T-cell (primary cell): ENCODE results near the gene PRRT2. TPM values are rescaled to one million over a fixed set of nuclear protein-coding genes. Genes with fewer than 3 reads are reported as not detected.
A peak's percentile ranks its signal among the peaks of the same experiment; 100 is the strongest.

Experiments
- ATAC-seq, 4 experiments: fragments of 200-7000 bp in 3 of 4; fragments of 150-1000 bp in 1 of 4; cut with Tn5 transposase; replicated peaks in 1 of 4; 1 replicate in 3 of 4; 2 replicates in 1 of 4; pipeline ENCODE4 v1.10.0; 2021; ENCODE audit warnings: moderate library complexity in 3 of 4, mild to moderate bottlenecking in 2 of 4, moderate number of reproducible peaks in 1 of 4
- CTCF ChIA-PET, 2 donors: fragments of 300-600 bp; sonication (Branson Sonifier 250); formaldehyde crosslinking; loops; one replicate each; lab custom pipeline; 2022; ENCODE audit warnings: antibody characterized with exemption in 2 of 2; lab: Charles Lee
- POLR2A ChIA-PET, 2 donors: fragments of 300-600 bp; sonication (Branson Sonifier 250); formaldehyde crosslinking; loops; one replicate each; lab custom pipeline; 2022; ENCODE audit warnings: antibody characterized with exemption in 2 of 2; lab: Charles Lee
- DNase-seq, 35 experiments: peaks; one replicate each; pipeline versions ENCODE4 v3.0.0 to v3.0.0-alpha.2; 2013 to 2023
- H3K27ac ChIP-seq: one replicate; pipeline ENCODE4 v1.5.1; 2013; ENCODE audit warnings: low read length
- H3K27me3 ChIP-seq, 2 experiments: replicated peaks in 1 of 2; 1 replicate in 1 of 2; 2 replicates in 1 of 2; pipeline versions ENCODE4 v1.6.1 to v1.7.0; 2013; ENCODE audit warnings: low read length in 1 of 2, mixed read lengths in 1 of 2; ENCODE audit not compliant: control insufficient read depth in 2 of 2, insufficient read depth in 2 of 2; ENCODE audit errors: extremely low read depth in 1 of 2
- H3K36me3 ChIP-seq, 2 donors: 1 replicate in 1 of 2; 2 replicates in 1 of 2; pipeline versions ENCODE4 v1.6.1 to v1.7.0; 2013; ENCODE audit warnings: low read length in 1 of 2; ENCODE audit not compliant: control insufficient read depth in 2 of 2, insufficient read depth in 1 of 2; ENCODE audit errors: extremely low read depth in 1 of 2
- H3K4me1 ChIP-seq, 2 experiments: 1 replicate in 1 of 2; 2 replicates in 1 of 2; pipeline versions ENCODE4 v1.6.1 to v1.7.0; 2013; ENCODE audit warnings: low read length in 2 of 2, mixed read lengths in 1 of 2; ENCODE audit not compliant: insufficient read depth in 2 of 2, control insufficient read depth in 1 of 2; ENCODE audit errors: extremely low read depth in 1 of 2
- H3K4me3 ChIP-seq, 2 donors: 1 replicate in 1 of 2; 2 replicates in 1 of 2; pipeline versions ENCODE4 v1.5.1 to v1.7.0; 2013; ENCODE audit warnings: mild to moderate bottlenecking in 2 of 2, low read length in 1 of 2, moderate library complexity in 1 of 2; ENCODE audit not compliant: control insufficient read depth in 1 of 2; ENCODE audit errors: extremely low read depth in 1 of 2
- H3K9me3 ChIP-seq: 2 replicates; pipeline ENCODE4 v1.7.0; 2013
- H3K27ac Mint-ChIP-seq, 2 donors: one replicate each; pipeline ENCODE4 v1.8.0; 2020 to 2021; ENCODE audit warnings: mild to moderate bottlenecking in 2 of 2, mixed read lengths in 2 of 2
- H3K27me3 Mint-ChIP-seq, 2 donors: one replicate each; pipeline ENCODE4 v1.8.0; 2021 to 2022; ENCODE audit warnings: mixed read lengths in 2 of 2
- H3K36me3 Mint-ChIP-seq: one replicate; pipeline ENCODE4 v1.8.0; 2021; ENCODE audit warnings: mixed read lengths
- H3K4me1 Mint-ChIP-seq, 3 donors: one replicate each; pipeline ENCODE4 v1.8.0; 2020 to 2022; ENCODE audit warnings: mixed read lengths in 3 of 3, mild to moderate bottlenecking in 1 of 3
- H3K4me3 Mint-ChIP-seq, 3 donors: one replicate each; pipeline ENCODE4 v1.8.0; 2020 to 2022; ENCODE audit warnings: mild to moderate bottlenecking in 3 of 3, mixed read lengths in 3 of 3, moderate library complexity in 3 of 3
- H3K9me3 Mint-ChIP-seq, 3 donors: one replicate each; pipeline ENCODE4 v1.8.0; 2020 to 2022; ENCODE audit warnings: mixed read lengths in 3 of 3
- whole genome bisulfite sequencing: methylation state at CpG from one replicate; pipeline ENCODE4 v1.1.5; 2013; ENCODE audit warnings: missing lambda C conversion rate; ENCODE audit not compliant: insufficient coverage; 5-methylcytosine and 5-hydroxymethylcytosine counted together
- total RNA-seq, 35 experiments: library from RNA in 6 of 35; stranded (reverse) in 6 of 35; fragments of 120-200 nt in 1 of 35; gene quantifications; one replicate each; pipeline versions ENCODE4 v1.2.1 to v1.2.4 and lab custom pipeline; 2013 to 2026

PRRT2 gene
- total RNA-seq = 1 to 10 TPM; 2.4 to 7.9 (median 4.4) TPM
- 1.2 TPM for total RNA-seq (2013)
- 0.23 to 2.4 (median 0.99) reads per million in 29 experiments for total RNA-seq (lab: John Stamatoyannopoulos, UW)

DNA sequence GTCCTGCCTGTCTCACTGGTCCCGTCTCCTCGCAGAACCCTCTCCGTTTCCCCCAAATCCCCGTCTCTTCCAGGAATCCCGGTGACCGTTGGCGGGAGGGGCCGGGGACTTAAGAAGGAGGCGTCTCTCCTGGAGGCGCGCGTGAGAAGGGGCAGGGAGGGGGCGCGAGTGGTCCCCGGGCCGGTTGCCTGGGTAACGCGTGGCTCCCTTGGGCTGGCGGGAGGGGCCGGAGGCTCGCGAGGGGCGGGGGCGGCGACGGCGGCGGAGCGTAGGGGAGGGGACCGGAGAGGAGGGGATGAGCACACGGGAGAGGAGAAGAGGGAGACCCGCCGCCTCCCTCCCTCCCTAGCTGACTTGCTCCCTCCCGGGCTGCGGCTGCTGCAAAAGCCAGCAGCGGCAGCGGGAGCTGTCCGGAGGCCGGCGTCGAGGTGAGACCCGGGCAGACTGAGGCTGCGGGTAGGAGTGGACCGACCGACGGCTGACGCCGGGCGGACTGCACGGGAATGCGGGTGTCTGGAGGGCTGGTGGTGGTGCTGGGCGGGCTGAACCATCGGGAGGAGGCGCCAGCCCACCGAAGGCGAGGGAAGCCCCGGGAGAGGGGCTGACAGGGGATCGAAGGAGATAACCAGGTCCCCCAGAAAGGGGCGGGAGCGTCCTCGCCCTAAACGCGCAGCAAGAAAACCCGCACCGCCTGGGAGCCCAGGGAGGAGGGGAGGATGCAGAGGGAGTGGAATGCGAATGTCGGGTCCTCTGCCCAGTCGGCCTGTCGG, at the start of gene PRRT2:
Gene PRRT2, plus strand, starts transcription at position 298 of the 770 bp plus-strand sequence. CDS start 862 bp downstream, outside the sequence.
- ATAC-seq = no peak
- Mint-ChIP-seq H3K4me3 (peak within 1 kb of the TSS; percentile 81 to 90 (median 82)), H3K27ac (peak within 1 kb of the TSS; percentile 87 to 94), H3K4me1 (peaks cover 59 to 80% (median 63%) of the 10 kb centered on the region in 3 donors), H3K27me3 (peaks cover 0 to 2% of the 10 kb centered on the region in 2 donors), H3K9me3 (no peaks in the 10 kb centered on the region), H3K36me3 (peaks cover 14% of the 10 kb centered on the region)
- H3K27ac ChIP-seq = peak within 1 kb of the TSS; percentile 66
- H3K27me3 ChIP-seq = peaks cover 0 to 16% of the 10 kb centered on the region in 2 experiments
- no peaks in the 10 kb centered on the region for H3K9me3 ChIP-seq
- peak within 1 kb of the TSS; percentile 69 to 72 for H3K4me3 ChIP-seq
- peaks cover 34 to 81% of the 10 kb centered on the region in 2 experiments for H3K4me1 ChIP-seq
- POLR2A ChIA-PET = no interaction called here
- DNase-seq = peak in 6 of 35 experiments; percentile 18 to 62 (median 36)
- CTCF ChIA-PET = interaction anchor here in 1 of 2 donors (0.5 kb wide), 1 partner anchor 637 kb away, joined by 3 read pairs; no protein-coding TSS in a partner anchor
- peaks cover 0 to 19% of the 10 kb centered on the region in 2 donors for H3K36me3 ChIP-seq
- 15% methylated on average over 37 of the region's 69 CpGs for WGBS

DNA sequence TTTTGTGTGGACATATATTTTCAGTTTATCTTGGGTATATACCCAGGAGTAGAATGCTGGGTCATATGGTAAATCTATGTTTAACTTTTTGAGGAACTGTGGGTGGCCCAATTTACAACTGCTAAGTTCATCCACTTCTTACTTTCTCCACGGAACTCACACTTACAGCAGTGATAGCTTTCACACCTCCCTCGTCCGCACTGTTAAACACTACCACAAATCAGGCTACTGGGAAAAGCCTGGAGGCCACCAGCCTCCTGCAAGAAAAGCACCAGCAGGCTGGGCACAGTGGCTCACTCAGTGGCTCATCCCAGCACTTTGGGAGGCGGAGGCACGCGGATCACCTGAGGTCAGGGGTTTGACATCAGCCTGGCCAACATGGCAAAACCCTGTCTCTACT, 48.7 kb upstream of the PRRT2 start:
- H3K4me3 Mint-ChIP-seq = peak overlapping the region in 1 of 3 donors; percentile 53
- no peak overlapping the region for H3K27ac Mint-ChIP-seq

DNA sequence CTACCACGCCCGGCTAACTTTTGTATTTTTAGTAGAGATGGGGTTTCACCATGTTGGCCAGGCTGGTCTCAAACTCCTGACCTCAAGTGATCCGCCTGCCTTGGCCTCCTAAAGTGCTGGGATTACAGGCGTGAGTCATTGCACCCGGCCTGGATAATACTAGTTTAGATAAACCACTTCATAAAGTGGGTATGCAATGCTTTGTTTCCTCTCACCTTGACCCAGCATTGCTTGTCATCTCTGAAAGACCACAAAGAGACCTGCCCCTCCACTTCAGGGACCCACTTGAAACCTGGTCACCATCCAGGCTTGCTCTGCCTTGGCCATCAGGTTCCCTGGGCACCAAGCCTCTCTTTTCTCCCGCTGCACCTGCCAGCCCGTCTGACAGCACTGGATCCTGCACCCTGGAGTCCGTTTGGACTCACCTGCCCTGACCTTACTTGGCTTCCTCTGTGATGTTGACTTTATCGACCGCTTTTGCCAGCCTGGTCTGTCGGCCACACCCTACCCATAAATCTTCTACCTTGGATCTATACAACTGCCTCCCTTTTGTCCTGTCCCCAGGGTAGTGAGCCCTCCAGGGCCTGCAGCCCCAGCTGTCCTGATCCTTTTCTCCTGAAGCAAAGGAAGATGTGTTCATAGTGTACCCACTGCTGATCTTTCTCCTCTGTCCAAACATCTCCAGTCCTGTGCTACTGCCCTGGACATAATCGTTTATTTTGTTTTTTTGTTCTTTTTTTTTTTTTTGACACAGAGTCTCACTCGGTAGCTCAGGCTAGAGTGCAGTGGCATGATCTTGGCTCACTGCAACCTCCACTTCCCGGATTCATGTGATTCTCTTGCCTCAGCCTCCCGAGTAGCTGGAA, 46.6 kb upstream of the PRRT2 start:
- H3K9me3 ChIP-seq = no peaks in the 10 kb centered on the region
- H3K27me3 ChIP-seq = no peaks in the 10 kb centered on the region
- peaks cover 0 to 3% of the 10 kb centered on the region in 2 experiments for H3K4me1 ChIP-seq
- Mint-ChIP-seq H3K36me3 (no peaks in the 10 kb centered on the region), H3K27me3 (no peaks in the 10 kb centered on the region), H3K4me3 (no peak overlapping the region), H3K9me3 (no peaks in the 10 kb centered on the region), H3K27ac (no peak overlapping the region), H3K4me1 (peaks cover 7 to 30% (median 22%) of the 10 kb centered on the region in 3 donors)
- POLR2A ChIA-PET = no interaction called here
- DNase-seq (no peak), ATAC-seq (no peak)
- no peaks in the 10 kb centered on the region for H3K36me3 ChIP-seq
- WGBS = 91% methylated on average over 11 of the region's 15 CpGs
- H3K27ac ChIP-seq = no peak overlapping the region
- CTCF ChIA-PET = interaction anchor here in 1 of 2 donors (0.6 to 1.4 kb wide), 2 partner anchors 11 to 74 kb away, joined by 5 read pairs; no protein-coding TSS in a partner anchor
- H3K4me3 ChIP-seq = no peak overlapping the region

More for the DNA sequence above, 48.7 kb upstream of the PRRT2 start:
- Histone ChIP-seq H3K9me3 (no peaks in the 10 kb centered on the region), H3K4me1 (peaks cover 3 to 8% of the 10 kb centered on the region in 2 experiments), H3K36me3 (no peaks in the 10 kb centered on the region), H3K27me3 (no peaks in the 10 kb centered on the region), H3K27ac (no peak overlapping the region), H3K4me3 (no peak overlapping the region)
- no peaks in the 10 kb centered on the region for H3K9me3 Mint-ChIP-seq
- H3K4me1 Mint-ChIP-seq = peaks cover 9 to 31% (median 22%) of the 10 kb centered on the region in 3 donors
- ChIA-PET POLR2A (interaction anchor here in 1 of 2 donors (0.6 kb wide), 1 partner anchor 17 kb away, joined by 5 read pairs; no protein-coding TSS in a partner anchor), CTCF (no interaction called here)
- peak in 1 of 4 experiments; percentile 6 for ATAC-seq
- whole genome bisulfite sequencing = 81% methylated on average over 3 of the region's 6 CpGs
- H3K27me3 Mint-ChIP-seq = no peaks in the 10 kb centered on the region
- no peaks in the 10 kb centered on the region for H3K36me3 Mint-ChIP-seq
- DNase-seq = no peak

DNA sequence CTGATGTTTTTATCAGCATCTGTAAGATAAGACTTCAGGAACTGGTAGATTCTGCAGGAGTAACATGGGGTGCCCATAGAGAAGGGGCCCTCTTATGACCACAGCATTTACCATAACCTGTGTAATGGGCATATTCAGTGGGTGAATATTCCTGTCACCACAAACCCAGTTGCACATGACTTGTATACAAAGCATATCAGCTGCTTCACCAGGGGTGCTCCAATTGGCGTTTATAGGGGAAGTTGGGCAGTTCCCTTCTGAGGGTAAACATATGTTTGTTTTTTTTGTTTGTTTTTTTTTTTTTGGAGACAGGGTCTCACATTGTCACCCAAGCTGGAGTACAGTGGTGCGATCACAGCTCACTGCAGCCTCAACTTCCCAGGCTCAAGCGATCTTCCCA, 45.4 kb upstream of the PRRT2 start:
- H3K9me3 Mint-ChIP-seq = no peaks in the 10 kb centered on the region
- no peak overlapping the region for H3K4me3 Mint-ChIP-seq
- H3K4me1 Mint-ChIP-seq = peaks cover 8 to 32% (median 19%) of the 10 kb centered on the region in 3 donors
- H3K27me3 Mint-ChIP-seq = no peaks in the 10 kb centered on the region
- DNase-seq (no peak), ATAC-seq (no peak)
- Histone ChIP-seq H3K27ac (no peak overlapping the region), H3K4me1 (peaks cover 0 to 3% of the 10 kb centered on the region in 2 experiments), H3K36me3 (no peaks in the 10 kb centered on the region), H3K27me3 (no peaks in the 10 kb centered on the region), H3K4me3 (no peak overlapping the region), H3K9me3 (no peaks in the 10 kb centered on the region)
- ChIA-PET POLR2A (interaction anchor here in 1 of 2 donors (0.6 kb wide), 1 partner anchor 19 kb away, joined by 4 read pairs; no protein-coding TSS in a partner anchor), CTCF (no interaction called here)
- WGBS = no CpG with 5 or more reads among the region's 3 CpGs
- H3K27ac Mint-ChIP-seq = no peak overlapping the region
- no peaks in the 10 kb centered on the region for H3K36me3 Mint-ChIP-seq

DNA sequence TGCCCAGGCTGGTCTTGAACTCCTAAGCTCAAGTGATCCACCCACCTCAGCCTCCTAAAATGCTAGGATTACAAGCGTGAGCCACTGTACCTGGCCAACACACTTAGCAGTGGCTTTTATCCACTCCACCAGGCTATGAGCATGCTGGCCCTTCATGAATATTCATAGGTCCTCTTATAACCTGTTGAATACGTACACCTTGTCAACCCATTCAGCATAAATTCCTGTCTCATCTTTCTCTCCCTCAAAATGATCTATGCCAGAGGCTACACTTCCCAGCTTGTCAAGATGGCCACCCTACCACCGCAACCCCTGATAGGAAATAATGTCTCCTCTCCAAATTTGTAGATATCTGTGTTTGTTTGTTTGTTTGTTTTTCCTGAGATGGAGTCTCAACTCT, 44.9 kb upstream of the PRRT2 start:
- WGBS = 86% methylated on average over 2 of the region's 3 CpGs
- H3K9me3 ChIP-seq = no peaks in the 10 kb centered on the region
- H3K36me3 ChIP-seq = no peaks in the 10 kb centered on the region
- ChIA-PET CTCF (no interaction called here), POLR2A (no interaction called here)
- H3K27me3 Mint-ChIP-seq = no peaks in the 10 kb centered on the region
- no peak for DNase-seq
- ATAC-seq = no peak
- peaks cover 0 to 3% of the 10 kb centered on the region in 2 experiments for H3K4me1 ChIP-seq
- H3K4me3 Mint-ChIP-seq = no peak overlapping the region
- H3K9me3 Mint-ChIP-seq = no peaks in the 10 kb centered on the region
- H3K27me3 ChIP-seq = no peaks in the 10 kb centered on the region
- peaks cover 8 to 32% (median 19%) of the 10 kb centered on the region in 3 donors for H3K4me1 Mint-ChIP-seq
- H3K36me3 Mint-ChIP-seq = no peaks in the 10 kb centered on the region
- H3K4me3 ChIP-seq = no peak overlapping the region
- H3K27ac ChIP-seq = no peak overlapping the region
- no peak overlapping the region for H3K27ac Mint-ChIP-seq

DNA sequence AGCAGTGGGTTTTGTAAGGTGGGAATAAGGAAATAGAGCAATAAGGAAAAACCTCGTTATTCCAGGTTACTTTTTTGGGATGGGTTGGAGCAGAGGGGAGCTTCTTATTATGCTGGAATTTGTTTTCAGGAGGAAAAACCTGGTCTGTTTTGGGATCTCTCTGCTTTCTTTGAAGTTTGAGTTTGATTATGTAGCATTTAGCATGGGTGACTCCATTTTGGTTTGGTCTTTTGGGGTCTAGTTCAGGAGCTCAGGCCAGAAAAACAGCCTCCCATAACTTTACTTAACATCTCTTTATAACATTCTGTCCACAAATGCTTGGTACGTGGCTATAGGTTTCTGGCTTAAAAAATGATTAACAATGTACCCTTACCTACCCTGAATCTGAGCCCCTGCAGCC, 42.5 kb upstream of the PRRT2 start:
- no peaks in the 10 kb centered on the region for H3K27me3 Mint-ChIP-seq
- CTCF ChIA-PET = no interaction called here
- Histone ChIP-seq H3K4me3 (no peak overlapping the region), H3K27ac (no peak overlapping the region), H3K9me3 (no peaks in the 10 kb centered on the region), H3K4me1 (no peaks in the 10 kb centered on the region), H3K36me3 (no peaks in the 10 kb centered on the region), H3K27me3 (no peaks in the 10 kb centered on the region)
- DNase-seq = no peak
- no peaks in the 10 kb centered on the region for H3K36me3 Mint-ChIP-seq
- WGBS = 93% methylated on average over 2 of the region's 2 CpGs
- no peak for ATAC-seq
- H3K4me3 Mint-ChIP-seq = no peak overlapping the region
- no peak overlapping the region for H3K27ac Mint-ChIP-seq
- POLR2A ChIA-PET = interaction anchor here in 1 of 2 donors (0.6 kb wide), 1 partner anchor 379 kb away, joined by 3 read pairs; no protein-coding TSS in a partner anchor
- peaks cover 8 to 31% (median 17%) of the 10 kb centered on the region in 3 donors for H3K4me1 Mint-ChIP-seq
- H3K9me3 Mint-ChIP-seq = no peaks in the 10 kb centered on the region
